ENCODE data around the gene SH2B3.

SH2B3 gene

DNA sequence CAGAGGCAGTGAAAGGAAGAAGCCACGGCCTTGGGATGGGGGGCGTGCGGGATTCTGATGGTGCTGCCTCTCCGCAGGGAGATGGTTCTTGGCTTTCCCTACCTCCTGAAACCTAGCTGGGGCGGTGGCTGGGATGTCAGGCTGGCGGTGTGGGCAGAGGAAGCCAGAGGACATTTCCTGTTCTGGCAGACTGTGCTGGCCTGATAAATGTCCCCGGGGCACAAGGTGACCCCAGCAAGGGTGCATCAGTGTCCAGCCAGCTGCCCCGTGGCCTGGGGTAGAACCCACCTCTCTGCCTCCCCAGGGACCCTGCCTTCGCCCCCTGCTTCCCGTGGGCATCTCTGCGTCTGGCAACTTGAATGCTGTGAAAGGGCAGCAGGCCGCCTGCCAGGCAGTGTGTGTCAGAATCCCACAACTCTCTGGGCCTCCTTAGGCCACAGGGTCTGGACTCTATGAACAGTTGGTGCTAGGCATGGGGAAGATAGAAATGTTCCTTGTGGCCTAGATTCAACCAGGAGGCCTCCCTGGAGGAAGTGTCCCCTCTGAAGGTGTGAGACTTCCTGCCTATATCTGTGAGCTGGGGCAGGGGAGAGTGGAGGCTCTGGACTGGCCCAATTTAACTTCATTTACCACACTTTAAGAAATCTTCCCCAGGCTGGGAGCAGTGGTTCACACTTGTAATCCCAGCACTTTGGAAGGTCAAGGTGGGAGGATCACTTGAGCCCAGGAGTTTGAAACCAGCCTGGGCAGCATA is 4.9 kb downstream of the SH2B3 start:
- peak; percentile 58 for DNase-seq (ENCODE audit: low read depth)
- TF ChIP-seq, protein P1, sequence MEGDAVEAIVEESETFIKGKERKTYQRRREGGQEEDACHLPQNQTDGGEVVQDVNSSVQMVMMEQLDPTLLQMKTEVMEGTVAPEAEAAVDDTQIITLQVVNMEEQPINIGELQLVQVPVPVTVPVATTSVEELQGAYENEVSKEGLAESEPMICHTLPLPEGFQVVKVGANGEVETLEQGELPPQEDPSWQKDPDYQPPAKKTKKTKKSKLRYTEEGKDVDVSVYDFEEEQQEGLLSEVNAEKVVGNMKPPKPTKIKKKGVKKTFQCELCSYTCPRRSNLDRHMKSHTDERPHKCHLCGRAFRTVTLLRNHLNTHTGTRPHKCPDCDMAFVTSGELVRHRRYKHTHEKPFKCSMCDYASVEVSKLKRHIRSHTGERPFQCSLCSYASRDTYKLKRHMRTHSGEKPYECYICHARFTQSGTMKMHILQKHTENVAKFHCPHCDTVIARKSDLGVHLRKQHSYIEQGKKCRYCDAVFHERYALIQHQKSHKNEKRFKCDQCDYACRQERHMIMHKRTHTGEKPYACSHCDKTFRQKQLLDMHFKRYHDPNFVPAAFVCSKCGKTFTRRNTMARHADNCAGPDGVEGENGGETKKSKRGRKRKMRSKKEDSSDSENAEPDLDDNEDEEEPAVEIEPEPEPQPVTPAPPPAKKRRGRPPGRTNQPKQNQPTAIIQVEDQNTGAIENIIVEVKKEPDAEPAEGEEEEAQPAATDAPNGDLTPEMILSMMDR (conservative IDR thresholded peaks at IDR 0.05; ENCODE audit: control insufficient read depth, insufficient read depth, low read depth, low read length) = no peak
- H3K4me3 ChIP-seq (ENCODE audit: control insufficient read depth, low read depth, low read length) = no peak overlapping the region

DNA sequence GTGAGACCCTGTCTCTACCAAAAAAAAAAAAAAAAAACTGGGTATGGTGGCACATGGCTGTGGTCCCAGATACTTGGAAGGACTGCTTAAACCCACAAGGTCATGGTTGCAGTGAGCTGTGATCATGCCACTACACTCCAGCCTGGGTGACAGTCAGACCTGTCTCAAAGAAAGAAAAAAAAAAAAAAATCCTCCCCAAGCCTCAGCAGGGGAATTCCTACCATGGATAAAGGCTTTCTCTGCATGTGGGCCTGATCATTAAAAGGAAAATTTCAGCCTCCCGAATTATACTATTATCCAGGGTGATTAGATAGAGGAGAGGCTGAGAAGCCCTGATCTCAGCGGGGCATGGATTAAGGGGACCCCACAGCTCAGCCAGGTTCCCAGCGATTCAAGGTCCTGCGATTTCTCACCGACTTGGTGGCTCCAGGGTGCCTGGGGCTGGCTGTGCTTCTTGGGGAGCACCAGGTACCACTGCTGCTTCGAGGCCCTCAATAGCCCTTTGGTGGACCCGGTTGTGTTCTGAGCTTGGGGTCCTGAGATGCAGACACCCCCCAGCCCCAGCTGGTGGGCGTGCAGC is 5.6 kb downstream of the SH2B3 start:
- H3K4me3 ChIP-seq (ENCODE audit: control insufficient read depth, low read depth, low read length) = no peak overlapping the region
- no peak for DNase-seq (ENCODE audit: low read depth)
- TF ChIP-seq, protein P1 (conservative IDR thresholded peaks at IDR 0.05; ENCODE audit: control insufficient read depth, insufficient read depth, low read depth, low read length) = no peak

DNA sequence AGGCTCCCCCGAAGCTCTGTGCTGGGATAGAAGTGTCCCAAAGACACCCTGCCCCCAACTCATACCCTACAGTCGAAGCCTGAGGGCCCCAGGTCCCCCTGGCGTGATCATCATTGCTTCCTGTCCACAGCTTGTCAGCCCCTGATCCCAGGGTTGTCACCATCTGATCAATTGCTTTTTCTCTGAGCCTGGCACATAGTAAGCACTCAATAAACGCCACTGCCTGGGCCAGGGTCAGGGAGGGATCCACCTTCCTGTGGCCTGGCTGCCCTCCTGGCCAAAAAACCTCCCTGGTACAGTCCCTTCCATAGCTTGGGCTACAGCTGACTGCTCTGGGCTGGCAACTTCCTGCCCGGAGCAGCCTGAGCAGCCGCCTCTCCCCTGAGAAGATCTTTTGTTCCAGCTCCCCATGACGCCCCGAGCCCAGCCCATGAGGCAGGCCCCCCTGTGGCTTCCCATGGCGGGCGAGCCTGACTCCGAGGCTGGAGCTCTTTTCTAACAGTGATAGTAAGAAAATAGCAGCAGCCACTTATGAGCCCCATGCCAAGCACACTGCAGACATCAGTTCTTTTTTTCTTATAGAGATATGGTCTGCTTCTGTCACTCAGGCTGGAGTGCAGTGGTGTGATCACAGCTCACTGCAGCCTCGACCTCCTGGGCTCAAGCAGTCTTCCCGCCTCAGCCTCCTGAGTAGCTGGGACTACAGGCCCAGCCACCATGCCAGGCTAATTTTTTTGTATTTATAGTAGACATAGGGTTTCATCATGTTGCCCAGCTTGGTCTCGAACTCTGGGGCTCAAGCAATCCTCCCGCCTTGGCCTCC is 6.5 kb downstream of the SH2B3 start:
- no peak for DNase-seq (ENCODE audit: low read depth)
- no peak overlapping the region for H3K4me3 ChIP-seq (ENCODE audit: control insufficient read depth, low read depth, low read length)
- TF ChIP-seq, protein P1 (conservative IDR thresholded peaks at IDR 0.05; ENCODE audit: control insufficient read depth, insufficient read depth, low read depth, low read length) = no peak

DNA sequence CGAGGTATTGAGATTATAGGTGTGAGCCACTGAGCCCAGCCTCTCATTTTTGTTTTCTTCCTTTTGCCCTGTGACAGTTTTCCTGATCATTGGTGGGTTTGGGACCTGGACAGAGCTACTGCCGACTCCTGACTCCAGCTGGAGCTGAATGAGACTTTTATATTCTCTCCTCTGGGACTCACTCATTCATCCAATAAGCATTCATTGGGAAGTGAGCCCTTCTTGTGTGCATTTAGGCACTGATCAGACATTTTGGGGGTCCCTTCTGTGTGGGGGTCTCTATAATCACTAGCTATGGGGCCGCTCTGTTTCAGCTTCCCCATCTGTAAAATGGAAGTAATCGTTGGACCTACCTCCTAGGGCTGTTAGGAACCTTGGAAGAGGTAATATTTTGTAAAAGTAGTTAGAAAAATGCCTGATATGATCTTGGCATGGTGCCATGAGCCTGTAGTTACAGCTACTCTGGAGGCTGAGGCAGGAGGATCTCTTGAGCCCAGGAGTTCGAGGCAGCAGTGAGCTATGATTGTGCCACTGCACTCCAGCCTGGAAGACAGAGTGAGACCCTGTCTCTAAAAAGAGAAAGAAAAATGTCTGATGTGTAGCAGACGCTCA is 7.2 kb downstream of the SH2B3 start:
- DNase-seq (ENCODE audit: low read depth) = no peak
- no peak overlapping the region for H3K4me3 ChIP-seq (ENCODE audit: control insufficient read depth, low read depth, low read length)
- TF ChIP-seq, protein P1 (conservative IDR thresholded peaks at IDR 0.05; ENCODE audit: control insufficient read depth, insufficient read depth, low read depth, low read length) = no peak

DNA sequence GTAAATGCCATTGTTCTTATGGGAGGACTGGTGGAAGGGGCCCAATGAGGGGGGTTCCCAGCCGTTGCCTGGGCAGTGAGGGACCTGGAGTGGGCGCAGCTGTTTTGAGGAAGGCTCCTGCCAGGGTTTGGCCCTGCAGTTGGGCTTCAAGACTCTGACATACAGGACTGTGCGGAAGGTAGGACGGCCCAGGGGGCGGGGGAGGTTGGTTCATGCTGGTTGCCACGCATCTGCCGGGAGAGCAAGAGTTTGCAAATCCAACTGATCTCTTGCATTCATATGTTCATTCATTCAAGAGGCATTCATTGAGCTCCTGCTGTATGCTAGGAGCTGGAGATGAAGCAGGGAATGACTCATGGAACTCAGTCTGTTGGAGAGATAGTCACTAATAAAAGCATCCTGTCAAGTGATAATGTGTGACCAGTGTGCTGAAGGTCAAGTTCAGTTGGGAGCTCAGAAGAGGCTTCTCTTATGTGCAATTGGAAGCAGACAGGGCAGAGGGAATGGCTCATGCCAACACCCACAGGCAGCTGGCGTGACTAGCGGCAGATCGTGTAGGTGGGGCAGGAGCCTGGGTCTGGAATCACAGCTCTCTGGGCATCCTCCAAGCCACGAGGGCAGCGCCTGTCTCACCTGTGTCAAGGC is 7.8 kb downstream of the SH2B3 start:
- TF ChIP-seq, protein P1 (conservative IDR thresholded peaks at IDR 0.05; ENCODE audit: control insufficient read depth, insufficient read depth, low read depth, low read length) = no peak
- H3K4me3 ChIP-seq (ENCODE audit: control insufficient read depth, low read depth, low read length) = no peak overlapping the region
- DNase-seq (ENCODE audit: low read depth) = peak; percentile 92

DNA sequence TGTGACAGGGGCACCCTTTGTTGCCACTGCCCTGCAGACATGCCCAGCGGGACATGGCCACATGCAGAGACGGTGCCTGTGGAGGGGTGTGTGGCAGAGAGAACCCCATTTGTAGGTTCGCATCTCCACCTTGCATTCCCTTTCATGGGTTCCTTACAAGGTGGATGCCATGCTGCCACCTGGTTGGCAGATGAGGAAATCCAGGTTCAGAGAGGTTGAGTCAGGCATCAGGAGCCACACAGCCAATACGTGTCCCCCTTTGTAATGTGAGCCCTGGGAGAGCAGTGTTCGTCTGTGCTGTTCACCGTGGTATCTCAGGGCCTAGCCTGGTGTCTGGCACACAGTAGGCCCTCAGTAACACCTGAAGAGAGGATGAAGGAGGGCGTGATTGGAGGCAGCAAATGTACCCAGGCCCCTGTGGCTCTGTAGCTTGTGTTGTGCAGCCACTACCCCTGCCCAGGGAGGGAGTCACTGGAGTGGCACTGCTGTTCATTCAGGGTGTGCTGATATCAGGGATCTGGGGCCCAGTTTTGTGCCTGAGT is 9.1 kb downstream of the SH2B3 start:
- TF ChIP-seq, protein P1 (conservative IDR thresholded peaks at IDR 0.05; ENCODE audit: control insufficient read depth, insufficient read depth, low read depth, low read length) = no peak
- H3K4me3 ChIP-seq (ENCODE audit: control insufficient read depth, low read depth, low read length) = no peak overlapping the region
- DNase-seq (ENCODE audit: low read depth) = no peak
